Ishikawa (cell line): ENCODE measurements around the gene KYNU.

Experiments used
- CEBPB ChIP-seq: IDR thresholded peaks from 2 replicates; pipeline ENCODE4 v1.6.1; 2012
- FOXM1 ChIP-seq: IDR thresholded peaks from 2 replicates; pipeline ENCODE4 v1.6.1; 2012; ENCODE audit warnings: low read depth, borderline replicate concordance

DNA sequence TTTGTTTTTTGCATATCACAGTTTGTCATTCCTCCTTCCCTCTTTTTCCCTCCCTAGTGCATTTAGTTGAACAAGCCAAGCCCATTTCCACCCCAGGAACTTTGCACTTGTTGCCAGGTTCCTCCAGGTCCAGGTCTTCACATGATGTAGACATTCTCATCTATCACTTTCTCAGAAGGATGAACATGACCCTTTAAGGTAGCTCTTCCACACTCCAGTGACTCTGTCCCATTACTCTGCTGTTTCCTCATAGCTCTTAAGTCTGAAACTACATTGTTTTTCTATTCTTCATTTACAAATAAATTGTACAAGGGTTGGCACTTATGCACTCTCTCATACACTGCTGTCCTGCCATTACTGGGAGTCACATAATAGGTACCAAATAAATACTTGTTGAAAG, 6.1 kb downstream of the KYNU start:
- no peak for TF ChIP-seq FOXM1
- no peak for TF ChIP-seq CEBPB
